Mesenteric fat pad (tissue), 1 donor: ENCODE data around the gene ROBO1. TPM values are rescaled to one million over a fixed set of nuclear protein-coding genes. Genes with fewer than 3 reads are reported as not detected.
"Not testable (repeated sequence)": the region's sequence is repeated elsewhere in the genome, so short reads cannot be mapped to it uniquely, and the experiment has no call there.

ENCODE experiments used
- DNase-seq: peaks from one replicate; pipeline ENCODE4 v3.0.0-alpha.2; 2020; ENCODE audit warnings: low spot score
- total RNA-seq: library from RNA; stranded (reverse); fragmentation: NEBNext Ultra II Directional; extraction: Animal tissue kit (Norgen Biotek cat#: 25700); gene quantifications from one replicate; pipeline ENCODE4 v1.2.1, GENCODE V29; 2021
- donor health status: DM: yes; HTN: yes; CAD: no.

Gene ROBO1
- total RNA-seq, 1 donor from 2014 or later = 7.1 TPM

DNA sequence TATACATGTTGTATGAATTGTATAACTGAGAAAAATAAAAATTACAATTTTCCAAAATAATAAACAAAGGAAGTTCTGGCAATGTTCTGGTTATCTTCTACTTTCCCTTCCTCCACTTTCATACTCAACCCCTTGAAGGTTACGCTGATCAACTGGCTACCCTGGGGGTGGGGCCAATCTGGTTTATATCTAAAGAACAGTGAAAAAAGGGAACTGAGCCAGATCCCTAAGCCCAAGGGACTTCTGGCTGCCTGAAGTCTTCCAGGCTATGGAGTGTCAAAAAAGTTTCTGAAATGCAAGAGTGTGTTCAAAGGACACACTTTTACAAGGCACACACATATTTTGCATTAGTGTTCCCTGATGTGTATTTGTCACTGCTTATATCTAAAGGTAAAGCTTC is 591.9 kb downstream of the ROBO1 start:
- no peak for DNase-seq

- DNase-seq = not testable (repeated sequence)
Observed at GRCh38 chr3:79173259-79173658, 594.5 kb downstream of the ROBO1 start.

GRCh38 chr3:79172241-79172640 is 595.6 kb downstream of the ROBO1 start:
- no peak for DNase-seq

DNA sequence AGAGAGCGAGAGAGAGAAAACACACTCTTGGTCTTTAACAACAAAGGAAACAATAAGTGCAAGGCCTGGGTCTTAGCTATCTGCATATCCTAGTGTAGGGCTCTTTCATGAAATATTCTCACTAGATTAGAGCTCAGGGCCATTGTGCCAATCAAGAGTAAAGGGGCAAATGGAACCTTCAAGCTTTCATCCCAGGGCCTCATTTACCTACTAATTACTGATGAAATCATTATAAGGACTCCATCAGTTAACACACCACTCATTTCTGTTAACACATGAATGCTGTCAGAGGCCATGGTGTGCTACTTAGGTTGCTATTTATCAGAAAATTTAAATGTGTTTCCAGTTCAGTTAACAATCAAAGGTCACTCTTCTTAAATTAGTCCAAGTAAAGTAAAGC is 597.8 kb downstream of the ROBO1 start:
- no peak for DNase-seq

DNA sequence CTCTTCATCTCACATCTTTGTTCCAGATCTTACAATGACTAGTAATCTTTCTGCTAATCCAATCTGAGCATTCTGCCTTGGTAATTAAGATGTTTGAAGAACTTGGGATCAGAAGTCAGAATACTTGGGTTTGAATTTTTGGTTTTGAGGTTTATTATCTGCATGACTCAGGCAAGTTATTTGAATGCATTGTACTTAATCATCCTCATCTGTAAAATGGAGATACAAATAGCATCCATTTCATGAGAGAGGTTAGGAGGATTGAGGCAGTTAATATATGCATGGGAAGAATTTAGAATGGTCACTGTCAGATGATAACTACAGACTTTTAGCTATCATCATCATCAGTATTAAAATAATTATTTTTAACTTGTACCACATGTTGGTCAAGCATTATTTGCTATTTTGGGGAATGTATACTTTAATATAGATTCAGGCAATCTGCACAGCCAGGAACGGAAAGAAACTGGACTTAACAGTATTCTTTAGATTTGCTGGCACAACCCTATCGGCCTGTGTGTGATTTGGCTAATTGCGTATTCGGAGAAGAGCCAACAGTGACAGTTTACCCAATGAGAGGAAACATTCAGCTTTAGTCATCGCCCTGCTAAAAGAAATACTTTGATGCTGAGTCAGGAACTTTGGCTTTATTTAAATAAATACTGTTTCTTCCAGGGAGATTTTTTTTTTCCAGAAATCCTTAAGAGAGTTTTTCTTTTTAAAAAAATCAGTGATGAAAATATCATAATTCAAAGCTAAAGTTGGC is 600.0 kb downstream of the ROBO1 start:
- no peak for DNase-seq

- no peak for DNase-seq
Observed at GRCh38 chr3:79162653-79163052, 605.1 kb downstream of the ROBO1 start.

DNA sequence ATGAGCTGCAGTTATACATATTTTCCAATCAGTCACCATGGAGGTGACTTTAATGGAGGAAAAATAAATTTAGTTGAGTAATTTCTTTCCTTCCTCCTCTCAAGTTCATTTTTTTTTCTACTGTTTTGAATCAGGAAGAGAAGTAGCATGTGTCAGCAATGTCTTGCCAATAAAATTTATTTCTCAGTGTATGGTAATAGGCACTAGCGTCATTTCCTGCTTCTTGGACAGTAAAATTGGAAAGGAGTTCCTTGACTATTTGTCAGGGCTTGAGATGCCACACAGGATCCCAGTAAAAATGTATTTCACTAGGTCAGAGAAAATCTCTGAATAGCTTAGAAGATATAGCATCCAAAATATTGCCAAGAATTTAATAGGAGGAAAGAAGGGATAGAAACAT is 605.9 kb downstream of the ROBO1 start:
- DNase-seq = no peak

DNA sequence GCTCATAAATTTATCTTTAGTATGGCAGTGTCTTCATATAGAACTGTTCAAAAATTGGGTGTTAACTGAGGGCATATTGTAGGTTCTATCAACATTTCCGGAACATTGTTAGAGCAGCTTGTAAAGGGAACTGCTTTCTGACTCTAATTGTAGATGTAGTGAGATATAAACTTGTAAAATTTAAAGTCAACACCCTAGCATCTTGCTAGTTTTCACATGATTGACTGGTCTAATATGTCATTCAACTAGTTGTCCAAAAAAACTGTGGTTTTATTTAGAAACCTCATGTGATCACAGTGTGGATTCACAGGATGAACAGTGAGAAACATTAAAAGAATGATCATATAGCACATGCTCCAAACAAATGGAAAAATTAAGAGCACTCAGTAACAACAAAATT is 607.4 kb downstream of the ROBO1 start:
- no peak for DNase-seq

DNA sequence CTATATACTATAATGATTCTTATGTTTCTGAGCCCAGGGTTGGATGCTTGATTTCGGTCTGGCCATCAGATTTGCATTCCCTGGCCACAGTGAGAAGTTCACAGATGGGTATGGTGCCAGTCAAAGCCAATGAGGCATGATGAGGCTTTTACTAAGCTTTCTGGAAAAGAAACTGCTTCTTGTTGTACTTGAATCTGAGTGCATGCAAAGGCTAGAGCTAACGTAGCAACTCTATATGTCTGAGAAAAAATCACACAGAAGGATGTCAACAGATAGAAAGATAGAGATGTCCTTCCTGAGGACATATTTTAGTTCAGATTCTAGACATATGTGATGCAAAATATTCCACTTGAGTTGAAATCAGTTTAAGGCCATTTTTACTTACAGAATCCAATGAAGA is 608.1 kb downstream of the ROBO1 start:
- no peak for DNase-seq

- no peak for DNase-seq
Observed at GRCh38 chr3:79157191-79157590, 610.6 kb downstream of the ROBO1 start.

DNA sequence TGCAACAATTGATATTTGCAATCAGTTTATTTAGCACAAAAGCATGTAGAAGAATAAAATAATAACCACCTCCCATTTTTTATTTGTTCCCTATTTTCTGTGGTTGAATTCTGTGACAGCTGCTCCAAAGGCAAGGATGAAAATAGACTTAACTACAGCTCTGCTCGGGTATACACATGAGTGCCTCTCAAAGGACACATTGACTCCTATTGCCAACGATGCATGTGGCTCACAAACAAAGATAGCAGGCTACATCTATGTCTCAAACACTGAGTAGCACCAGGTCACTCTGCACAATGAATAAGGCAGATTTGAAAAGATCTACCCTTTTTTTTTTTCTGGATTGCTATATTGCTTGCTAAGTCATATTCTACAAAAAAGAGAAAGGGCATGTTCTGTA is 612.9 kb downstream of the ROBO1 start:
- no peak for DNase-seq

- no peak for DNase-seq
Observed at GRCh38 chr3:79148786-79149185, 619.0 kb downstream of the ROBO1 start.

- no peak for DNase-seq
Observed at GRCh38 chr3:79146024-79146423, 621.8 kb downstream of the ROBO1 start.

DNA sequence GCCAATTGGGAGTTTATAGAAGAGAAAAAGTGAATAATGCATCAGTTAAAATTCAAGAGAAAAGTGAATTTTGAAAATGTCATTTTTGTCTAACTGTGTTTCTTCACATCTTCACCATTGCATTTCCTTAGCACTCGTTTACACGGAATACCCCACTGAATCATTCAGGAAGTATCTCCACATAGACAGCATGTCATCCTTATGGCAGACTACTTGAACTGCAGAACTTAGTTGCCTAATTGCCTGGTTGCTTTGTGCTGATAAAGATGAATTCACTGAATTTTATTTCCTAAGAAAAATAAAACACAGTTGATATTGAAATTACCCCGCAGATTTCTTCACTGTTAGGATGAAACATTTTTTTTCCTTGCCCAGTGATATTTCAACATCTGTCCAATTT is 627.1 kb downstream of the ROBO1 start:
- no peak for DNase-seq

GRCh38 chr3:79139395-79140068 is 628.3 kb downstream of the ROBO1 start:
- no peak for DNase-seq

DNA sequence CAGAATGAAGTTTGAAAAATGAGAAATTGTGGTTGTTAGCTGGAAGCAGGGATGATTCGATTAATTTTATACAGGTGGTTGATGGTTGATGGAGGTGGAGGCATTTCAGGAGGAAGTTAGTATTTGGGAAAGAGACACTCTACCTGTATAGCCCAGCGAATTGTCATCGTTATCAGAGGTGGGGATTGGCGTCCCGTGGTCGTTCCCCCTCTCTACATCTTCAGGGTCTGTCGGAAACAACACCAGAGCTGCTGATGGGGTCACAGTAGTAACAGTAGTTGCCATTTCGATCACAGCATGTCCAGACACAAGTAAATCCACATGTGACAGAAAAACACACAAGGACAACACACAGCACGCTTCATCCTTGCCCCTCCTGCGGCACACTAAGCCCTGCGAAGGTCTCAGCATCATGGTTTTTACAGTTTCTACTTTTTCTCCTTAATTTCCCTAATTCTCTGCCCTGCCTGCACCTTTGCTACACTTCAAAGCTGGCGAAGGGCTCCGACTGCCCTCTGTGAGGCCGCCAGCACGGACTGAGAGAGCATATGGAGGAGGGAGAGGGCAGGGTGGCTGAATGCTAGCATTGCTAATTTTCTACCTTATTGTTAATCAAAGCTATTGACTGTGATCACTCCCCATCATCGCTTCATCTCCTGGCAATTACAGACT is 642.3 kb downstream of the ROBO1 start:
- DNase-seq = no peak

- no peak for DNase-seq
Observed at GRCh38 chr3:79115458-79115857, 652.3 kb downstream of the ROBO1 start.

DNA sequence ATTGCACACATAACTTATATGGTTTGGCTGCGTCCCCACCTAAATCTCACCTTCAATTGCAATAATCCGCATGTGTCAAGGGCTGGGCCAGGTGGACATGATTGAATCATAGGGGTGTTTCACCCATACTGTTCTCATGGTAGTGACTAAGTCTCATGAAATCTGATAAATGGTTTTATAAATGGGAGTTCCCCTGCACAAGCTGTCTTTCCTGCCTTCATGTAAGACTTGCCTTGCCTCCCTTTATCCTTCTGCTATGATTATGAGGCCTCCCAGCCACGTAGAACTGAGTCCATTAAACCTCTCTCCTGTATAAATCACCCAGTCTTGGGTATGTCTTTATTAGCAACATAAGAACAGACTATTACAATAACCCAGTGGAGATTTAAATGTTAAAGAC is 653.9 kb downstream of the ROBO1 start:
- DNase-seq = no peak

DNA sequence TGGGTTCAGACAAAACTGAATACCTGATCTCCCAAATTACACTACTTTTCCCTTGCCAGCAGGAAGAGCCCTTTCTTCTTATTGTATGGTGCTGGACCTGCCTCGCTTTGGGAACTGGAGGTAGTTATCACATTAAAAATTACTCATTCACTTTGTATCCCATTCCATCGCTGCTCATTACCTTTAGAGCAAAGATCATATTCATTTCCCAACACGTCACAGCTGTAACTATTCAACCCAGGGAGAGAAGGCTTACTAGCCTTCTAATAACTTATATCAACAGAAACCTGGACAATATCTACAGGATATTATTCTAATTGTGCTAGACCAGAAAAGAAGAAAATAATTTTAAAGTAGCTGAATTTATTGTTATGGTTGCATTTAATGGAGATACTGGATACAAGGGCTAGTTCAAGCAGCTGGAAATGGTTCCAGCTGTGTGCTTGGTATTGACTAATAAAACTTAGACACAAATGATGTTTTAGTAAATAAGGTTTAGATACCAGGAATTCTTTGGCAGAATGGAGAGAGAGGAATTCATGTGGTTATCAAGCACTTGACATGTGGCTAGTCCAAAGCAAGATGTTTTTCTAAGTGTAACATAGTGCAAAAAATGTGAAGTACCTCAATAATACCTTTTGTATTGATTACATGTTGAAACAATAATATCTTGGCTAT is 656.3 kb downstream of the ROBO1 start:
- no peak for DNase-seq

GRCh38 chr3:79109754-79110153 is 658.0 kb downstream of the ROBO1 start:
- no peak for DNase-seq

- no peak for DNase-seq
Observed at GRCh38 chr3:79103307-79103706, 664.5 kb downstream of the ROBO1 start.
